Measurements from ENCODE around the gene FAM234B.

- TF ChIP-seq CTCF (conservative IDR thresholded peaks at IDR 0.05; ENCODE audit: low read depth, low read length) (no peak), EZH2 (IDR thresholded peaks at IDR 0.05; ENCODE audit: low read length, unreplicated experiment) (no peak)
Measured at GRCh38 chr12:13004361-13004760, 39.8 kb upstream of the FAM234B start.

All from PC-3 (cell line).